HTR-8/SVneo (cell line): Measurements from ENCODE around the gene IL1RAPL1.
"Not testable (repeated sequence)": the region's sequence is repeated elsewhere in the genome, so short reads cannot be mapped to it uniquely, and the experiment has no call there.

ENCODE experiments used
- DNase-seq: peaks from one replicate; pipeline ENCODE4 v3.0.0; 2011; ENCODE audit warnings: low spot score, mixed read lengths; ENCODE audit not compliant: insufficient read length
- FAIRE-seq: peaks from 2 replicates; lab custom pipeline; 2011; peaks lifted over from hg19 to GRCh38; lab: Jason Lieb, UNC

Gene IL1RAPL1

DNA sequence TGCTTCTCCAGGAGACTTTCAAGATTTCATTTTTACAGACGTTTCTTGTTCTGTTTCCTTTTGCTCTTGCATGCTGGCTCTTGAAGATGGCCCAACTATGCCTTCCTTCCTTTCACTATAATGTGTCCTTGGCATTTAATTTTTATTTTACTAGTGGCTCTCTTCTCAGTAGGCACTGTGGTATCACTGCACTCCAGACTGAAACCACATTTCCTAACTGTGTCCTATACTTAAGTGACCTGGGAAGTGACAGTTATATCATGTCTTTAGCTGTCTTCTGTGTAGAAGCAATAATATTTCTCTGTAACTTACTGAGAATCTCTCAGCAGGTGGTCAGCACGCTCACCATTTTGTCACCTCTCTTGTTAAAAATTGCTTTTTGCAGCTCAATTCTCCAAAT is 168.9 kb downstream of the IL1RAPL1 start:
- DNase-seq (no peak), FAIRE-seq (no peak)

- DNase-seq: no peak
- FAIRE-seq: no peak
These were observed 169.4 kb downstream of the IL1RAPL1 start for GRCh38 chrX:28756647-28757046.

DNA sequence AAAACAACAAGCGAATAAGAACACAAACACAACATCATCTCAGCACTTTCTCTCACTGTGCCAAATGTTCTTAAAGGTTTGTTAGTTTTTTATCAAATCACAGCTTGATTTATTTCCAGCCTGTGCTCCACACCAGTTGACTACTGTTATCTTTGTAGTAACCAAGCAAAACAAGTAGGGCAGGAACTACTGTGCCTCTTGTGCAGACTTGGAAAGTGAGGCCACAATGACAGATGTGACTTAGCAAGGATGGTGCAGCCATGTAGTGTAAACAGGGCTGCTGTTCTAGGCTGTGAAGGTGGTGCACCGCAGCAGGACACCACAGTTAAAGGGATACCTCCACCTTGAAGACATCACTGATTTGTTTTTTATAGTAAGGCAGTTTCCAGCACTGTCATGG is 170.0 kb downstream of the IL1RAPL1 start:
- no peak for DNase-seq
- FAIRE-seq: peak; percentile 51

DNA sequence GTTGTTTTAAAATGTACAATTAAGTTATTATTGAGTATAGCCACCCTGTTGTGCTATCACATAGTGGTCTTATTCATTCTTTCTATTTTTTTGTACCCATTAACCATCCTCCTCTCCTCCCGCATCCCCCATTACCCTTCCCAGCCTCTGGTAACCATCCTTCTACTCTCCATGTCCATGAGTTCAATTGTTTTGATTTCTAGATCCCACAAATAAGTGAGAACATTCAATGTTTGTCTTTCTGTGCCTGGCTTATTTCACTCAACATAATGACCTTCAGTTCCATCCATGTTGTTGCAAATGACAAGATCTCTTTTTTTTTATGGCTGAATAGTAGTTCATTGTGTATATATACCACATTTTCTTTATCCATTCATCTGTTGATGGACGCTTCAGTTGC is 179.3 kb downstream of the IL1RAPL1 start:
- FAIRE-seq, DNase-seq: not testable (repeated sequence)

DNA sequence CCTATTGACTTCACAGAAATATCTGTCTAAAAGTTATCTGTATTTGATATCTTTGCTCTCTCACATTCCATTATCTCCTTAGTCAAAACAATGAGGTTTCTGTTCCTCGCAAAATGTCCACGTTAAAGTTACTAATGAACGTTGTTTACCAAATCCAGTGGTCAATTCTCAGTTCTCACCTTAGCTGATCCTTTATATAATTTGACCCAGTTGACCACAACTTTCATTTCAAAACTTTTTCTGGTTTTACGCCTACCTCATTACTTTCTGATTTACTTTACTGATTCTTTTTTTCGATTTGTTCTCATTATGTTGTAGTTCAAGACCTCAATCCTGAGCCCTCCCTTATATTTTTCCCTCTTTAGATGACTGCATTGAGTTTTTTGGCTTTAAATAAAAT is 186.6 kb downstream of the IL1RAPL1 start:
- DNase-seq (no peak), FAIRE-seq (no peak)

DNA sequence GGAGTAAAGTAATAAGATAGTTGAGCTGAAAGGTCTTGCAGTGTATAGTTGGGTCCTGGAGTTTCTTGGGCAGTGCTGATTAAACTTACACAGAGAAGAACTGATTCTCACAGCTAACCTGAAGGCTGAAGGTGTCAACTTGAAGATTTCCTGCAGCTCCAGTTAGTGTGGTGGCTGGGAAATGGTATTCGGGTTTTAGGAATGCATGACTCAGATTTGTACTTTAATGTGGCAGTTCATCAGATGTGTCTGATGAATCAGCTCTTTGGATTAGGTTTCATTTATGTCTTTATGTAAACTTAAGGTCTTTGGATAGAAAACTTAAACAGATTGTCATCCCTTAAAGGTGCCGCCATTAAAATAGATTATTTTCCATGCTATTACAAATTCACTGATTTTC is 200.0 kb downstream of the IL1RAPL1 start:
- FAIRE-seq (no peak), DNase-seq (peak; percentile 51)

DNA sequence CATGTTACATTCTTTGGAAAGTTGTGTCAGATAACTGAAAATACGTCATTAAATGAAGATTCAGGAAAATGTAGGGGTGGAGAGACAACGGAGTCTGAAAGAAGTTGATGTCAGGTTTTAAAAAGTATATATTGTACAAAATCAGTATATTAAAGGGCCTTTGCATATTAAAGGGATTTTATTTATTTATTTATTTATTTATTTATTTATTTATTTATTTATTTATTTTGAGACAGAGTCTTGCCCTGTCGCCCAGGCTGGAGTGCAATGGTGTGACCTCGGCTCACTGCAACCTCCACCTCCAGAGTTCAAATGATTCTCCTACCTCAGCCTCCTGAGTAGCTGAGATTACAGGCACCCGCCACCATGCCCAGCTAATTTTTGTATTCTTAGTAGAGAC is 213.4 kb downstream of the IL1RAPL1 start:
- not testable (repeated sequence) for DNase-seq, FAIRE-seq

DNA sequence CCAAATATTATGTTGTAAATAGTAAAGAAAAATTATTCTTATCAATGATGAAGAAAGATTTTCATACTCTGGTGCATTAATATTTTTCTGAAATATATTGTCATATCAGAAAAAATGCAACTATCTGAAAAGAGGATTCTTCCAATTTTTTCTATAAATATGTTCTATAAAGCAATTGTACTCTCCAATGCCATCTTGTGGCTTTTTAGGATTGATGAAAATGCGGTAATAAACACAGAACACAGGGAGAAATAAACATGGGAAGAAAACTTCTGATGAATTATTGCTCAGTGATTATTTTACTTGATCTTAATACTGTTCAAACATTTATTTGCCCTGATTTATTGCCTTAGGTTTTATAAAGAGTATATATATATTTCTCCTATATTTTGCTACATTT is 215.4 kb downstream of the IL1RAPL1 start:
- FAIRE-seq: no peak

DNA sequence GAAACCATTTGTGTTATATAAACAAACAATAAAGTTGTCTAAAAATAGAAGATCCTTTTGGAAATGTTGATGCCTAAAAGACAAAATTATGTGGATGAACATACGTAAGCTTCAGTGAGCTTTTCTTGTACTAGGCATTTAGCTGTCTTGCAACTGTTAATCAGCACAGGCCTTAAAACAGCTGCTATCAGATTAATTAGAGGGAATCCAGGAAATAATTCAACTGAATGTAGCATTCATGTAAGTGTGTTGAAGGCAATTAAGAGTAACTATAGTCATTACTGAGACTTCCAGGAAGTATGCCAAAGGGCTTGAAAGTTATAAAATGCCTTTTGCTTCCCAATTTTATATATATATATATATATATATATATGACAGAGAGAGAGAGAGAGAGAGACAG is 248.7 kb downstream of the IL1RAPL1 start:
- FAIRE-seq (no peak), DNase-seq (no peak)

More for the DNA sequence above, 215.4 kb downstream of the IL1RAPL1 start:
- no peak for DNase-seq

- DNase-seq: no peak
- no peak for FAIRE-seq
These were observed 256.6 kb downstream of the IL1RAPL1 start for GRCh38 chrX:28843817-28844216.

DNA sequence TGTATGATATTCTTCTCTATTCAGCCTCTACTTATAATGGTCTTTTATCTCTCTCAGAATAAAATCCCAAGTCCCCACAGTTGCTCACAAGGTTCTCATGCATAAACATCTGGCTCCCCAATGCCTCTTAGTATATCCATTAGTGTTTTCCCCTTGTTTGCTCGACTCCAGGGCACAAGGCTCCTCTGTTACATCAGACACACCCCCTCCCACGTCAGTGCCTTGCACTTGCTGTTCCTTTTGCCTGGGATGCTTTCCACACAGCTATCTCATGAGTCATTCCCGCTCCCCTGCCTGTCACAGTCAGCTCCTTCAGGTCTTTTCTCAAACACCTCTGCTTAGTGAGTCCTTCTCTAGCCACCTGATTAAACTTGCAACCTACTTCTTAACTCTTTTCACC is 260.2 kb downstream of the IL1RAPL1 start:
- no peak for DNase-seq

DNA sequence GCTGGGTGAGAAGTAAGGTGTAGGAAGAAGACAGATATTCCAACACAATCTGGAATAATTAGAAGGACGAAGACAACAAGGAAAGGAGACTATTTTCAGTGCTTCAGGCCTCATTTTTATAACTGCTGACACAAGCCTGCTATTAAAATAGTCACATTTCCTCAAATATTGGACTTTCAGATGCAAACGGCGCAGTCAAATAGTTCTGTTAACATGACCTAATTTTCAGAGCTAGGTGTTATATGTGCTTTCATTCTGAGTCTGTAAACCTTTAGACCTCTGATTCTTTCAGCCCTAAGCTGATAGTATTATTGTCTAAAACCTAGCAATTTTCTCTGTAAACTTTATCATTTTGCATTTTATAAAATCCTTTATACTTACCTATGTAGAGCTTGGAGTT is 261.5 kb downstream of the IL1RAPL1 start:
- FAIRE-seq (no peak), DNase-seq (no peak)

More for the DNA sequence above, 260.2 kb downstream of the IL1RAPL1 start:
- no peak for FAIRE-seq

DNA sequence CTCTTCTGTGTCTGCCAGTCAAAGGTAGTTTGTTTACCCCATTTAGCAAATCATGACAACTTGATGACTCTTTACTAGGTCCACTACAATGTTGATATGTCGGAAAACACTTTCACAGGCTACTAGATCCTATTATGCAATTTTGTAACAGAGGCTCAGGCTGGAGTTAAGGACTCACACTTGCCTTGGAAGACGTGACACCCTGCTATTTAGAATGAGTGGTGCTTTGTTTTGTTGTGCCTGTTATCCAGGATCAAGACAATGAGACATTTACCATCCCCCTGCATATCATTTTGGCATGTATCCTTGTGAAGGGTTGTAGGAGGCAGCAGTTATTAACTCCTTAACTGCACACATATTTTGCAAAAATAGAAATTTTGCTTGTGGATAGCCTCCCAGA is 263.7 kb downstream of the IL1RAPL1 start:
- no peak for DNase-seq
- no peak for FAIRE-seq

- DNase-seq: no peak
- no peak for FAIRE-seq
These were observed 264.6 kb downstream of the IL1RAPL1 start for GRCh38 chrX:28851871-28852270.

DNA sequence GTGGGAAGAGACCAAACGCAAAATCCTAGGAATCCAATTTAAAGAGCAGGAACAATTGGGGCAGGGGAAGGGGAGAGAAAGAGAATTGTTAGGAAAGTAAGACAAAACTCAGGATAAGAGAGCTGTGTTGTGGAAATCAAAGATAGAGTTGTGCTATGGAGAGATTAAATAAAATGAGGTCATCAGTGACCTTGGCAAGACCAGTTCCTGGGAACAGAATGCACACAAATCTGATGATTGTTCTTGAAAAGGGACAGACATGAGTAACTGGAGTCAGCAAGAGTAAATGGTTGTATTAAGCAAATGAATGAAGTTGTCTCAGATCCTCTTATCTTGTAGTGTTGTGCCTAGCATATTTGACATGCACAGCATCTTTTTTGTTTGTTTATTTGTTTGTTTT is 267.4 kb downstream of the IL1RAPL1 start:
- FAIRE-seq (no peak), DNase-seq (no peak)

GRCh38 chrX:28876408-28876807 is 289.2 kb downstream of the IL1RAPL1 start:
- no peak for FAIRE-seq

GRCh38 chrX:28876901-28877300 is 289.7 kb downstream of the IL1RAPL1 start:
- FAIRE-seq: no peak
- DNase-seq: no peak

More at GRCh38 chrX:28876408-28876807, 289.2 kb downstream of the IL1RAPL1 start:
- DNase-seq: no peak

DNA sequence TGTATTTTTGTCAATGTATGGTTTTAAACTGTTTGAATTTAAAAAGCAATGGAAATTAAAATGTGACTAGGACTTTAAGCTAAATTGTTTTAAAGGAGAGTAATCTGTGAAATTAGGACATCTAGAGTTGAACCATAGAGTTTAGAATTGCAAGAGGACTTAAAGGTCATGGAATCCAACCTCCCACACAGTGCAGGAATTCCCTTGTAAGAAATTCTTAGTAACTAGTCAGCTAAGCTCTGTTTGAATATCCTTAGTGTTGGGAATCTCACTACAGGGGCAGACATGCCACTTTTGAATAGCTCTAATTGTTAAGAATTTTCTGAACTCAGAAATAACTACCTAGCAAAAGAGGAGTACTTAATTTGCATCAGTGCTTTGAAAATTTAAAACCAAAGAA is 292.9 kb downstream of the IL1RAPL1 start:
- FAIRE-seq: no peak
- DNase-seq: no peak

DNA sequence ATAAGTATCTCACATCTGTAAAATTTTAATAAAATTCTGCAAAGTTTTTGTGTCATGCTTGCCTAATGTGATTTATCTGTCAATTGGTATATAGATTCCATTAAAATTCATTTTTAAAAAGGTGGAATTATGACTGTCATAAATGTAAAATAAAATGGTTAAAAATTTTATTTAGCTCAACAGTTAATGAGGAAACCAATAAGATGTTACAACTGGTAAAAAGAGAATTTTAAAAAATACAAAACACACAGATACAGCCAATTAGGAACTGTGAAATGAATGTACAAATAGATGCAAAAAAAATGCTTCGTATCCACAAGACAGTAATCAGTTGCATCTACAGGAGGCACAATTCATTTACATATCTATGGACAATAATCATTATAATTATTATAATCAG is 297.6 kb downstream of the IL1RAPL1 start:
- DNase-seq: no peak

DNA sequence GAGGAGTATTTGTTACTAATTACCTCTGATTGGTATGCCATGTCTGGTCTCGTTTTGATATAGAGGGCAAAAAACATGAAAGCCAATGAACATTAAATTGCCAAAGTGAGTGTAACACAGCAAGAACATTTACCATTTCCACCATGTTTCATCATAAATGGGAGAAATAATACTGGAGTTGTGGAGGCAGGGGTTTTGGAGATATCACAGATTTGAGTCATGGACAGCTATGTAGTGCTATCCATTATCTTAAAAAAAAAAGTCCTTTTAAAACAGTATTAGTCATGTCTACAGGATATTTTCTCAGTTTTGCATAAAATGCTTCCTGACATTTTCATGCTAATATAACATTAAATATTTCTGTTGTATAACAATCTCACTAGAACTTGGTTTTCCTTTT is 301.2 kb downstream of the IL1RAPL1 start:
- FAIRE-seq (no peak), DNase-seq (no peak)

More for the DNA sequence above, 297.6 kb downstream of the IL1RAPL1 start:
- no peak for FAIRE-seq

- FAIRE-seq (no peak), DNase-seq (no peak)
These were observed 302.4 kb downstream of the IL1RAPL1 start for GRCh38 chrX:28889591-28890090.

DNA sequence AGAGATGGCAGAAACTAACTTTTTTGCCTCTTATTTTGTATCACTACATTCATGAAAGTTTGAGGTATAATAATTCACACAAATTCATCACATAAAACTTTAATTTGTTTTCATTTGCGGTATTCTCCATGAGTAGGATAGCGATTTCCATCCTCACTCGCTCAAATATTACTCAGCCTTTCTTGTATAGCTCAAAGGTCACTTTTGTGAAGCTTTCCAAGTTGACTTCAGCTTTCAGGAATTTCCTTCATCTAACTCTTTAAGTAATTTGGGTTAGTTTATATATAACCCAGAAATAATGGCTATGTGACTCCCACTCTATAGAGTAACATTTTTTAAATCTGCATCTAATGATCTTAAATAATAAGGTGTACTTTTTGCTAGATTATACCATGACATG is 314.4 kb downstream of the IL1RAPL1 start:
- DNase-seq (no peak), FAIRE-seq (no peak)

- no peak for FAIRE-seq
- DNase-seq: no peak
These were observed 323.2 kb downstream of the IL1RAPL1 start for GRCh38 chrX:28910487-28910886.
